ENCODE results near the gene OBSCN. TPM values are rescaled to one million over a fixed set of nuclear protein-coding genes. Genes with fewer than 3 reads are reported as not detected.

Gene OBSCN
- polyA plus RNA-seq, 6 donors from 2014 or later = 0.78 to 2.5 (median 1.5) TPM

GRCh38 chr1:228358039-228358763 lies 150.4 kb downstream of the OBSCN start:
- ATAC-seq (ENCODE audit: low read depth in 2 of 2) (no peak), DNase-seq (no peak)
- H3K27me3 Mint-ChIP-seq = no peaks in the 10 kb centered on the region
- no peaks in the 10 kb centered on the region for H3K4me1 Mint-ChIP-seq
- peak overlapping the region in 1 of 6 donors; percentile 3 for H3K27ac Mint-ChIP-seq
- H3K9me3 Mint-ChIP-seq = no peaks in the 10 kb centered on the region
- H3K36me3 Mint-ChIP-seq = no peaks in the 10 kb centered on the region
- no peak overlapping the region for H3K4me3 Mint-ChIP-seq

DNA sequence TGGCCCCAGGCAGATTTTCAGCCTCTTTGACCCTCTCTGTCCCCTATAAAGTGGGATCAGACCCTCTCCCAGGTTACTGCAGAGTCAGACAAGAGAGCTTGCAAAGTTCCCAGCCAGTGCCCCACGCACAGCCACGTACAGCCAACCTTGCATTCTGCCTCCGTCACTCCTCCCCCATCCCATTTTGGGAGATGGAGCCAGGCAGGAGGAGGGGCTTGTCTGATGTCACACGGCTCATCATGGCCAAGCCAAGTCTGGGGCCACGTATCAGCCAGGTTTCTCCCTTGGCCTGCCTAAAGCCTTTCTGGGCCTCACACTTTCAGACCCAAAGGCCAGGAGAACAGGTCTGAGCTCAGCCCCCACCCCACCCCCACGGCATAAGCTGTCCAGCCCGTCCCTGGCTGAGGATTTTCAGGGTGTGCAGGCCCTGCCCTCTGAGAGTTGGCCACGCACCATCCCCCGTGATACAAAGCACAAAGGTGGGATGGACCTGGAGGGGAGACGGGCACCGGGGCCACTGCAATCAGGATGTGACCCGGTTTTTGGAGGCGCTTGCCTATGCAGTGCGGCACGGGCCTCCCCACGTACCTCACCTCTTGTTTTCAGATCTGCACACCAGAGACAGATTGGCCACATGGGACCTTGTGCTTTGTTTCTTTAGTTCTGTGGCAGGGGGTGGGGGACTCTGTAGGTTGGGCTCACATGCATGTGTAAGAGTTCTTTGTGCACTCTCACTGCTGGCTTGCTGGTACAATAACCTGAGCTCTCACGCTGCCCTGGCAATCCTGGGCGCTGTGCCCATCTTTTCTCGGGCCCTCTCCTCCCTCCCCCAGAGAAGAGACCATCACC lies 151.1 kb downstream of the OBSCN start:
- H3K4me1 Mint-ChIP-seq = no peaks in the 10 kb centered on the region
- no peak overlapping the region for H3K4me3 Mint-ChIP-seq
- no peaks in the 10 kb centered on the region for H3K36me3 Mint-ChIP-seq
- no peak for ATAC-seq (ENCODE audit: low read depth in 2 of 2)
- no peak overlapping the region for H3K27ac Mint-ChIP-seq
- no peaks in the 10 kb centered on the region for H3K9me3 Mint-ChIP-seq
- DNase-seq = no peak
- no peaks in the 10 kb centered on the region for H3K27me3 Mint-ChIP-seq

- no peak for ATAC-seq (ENCODE audit: low read depth in 2 of 2)
- no peaks in the 10 kb centered on the region for H3K27me3 Mint-ChIP-seq
- no peak overlapping the region for H3K27ac Mint-ChIP-seq
- H3K4me3 Mint-ChIP-seq = no peak overlapping the region
- no peak for DNase-seq
- H3K4me1 Mint-ChIP-seq = peaks cover 0 to 2% (median 0%) of the 10 kb centered on the region in 3 donors
- no peaks in the 10 kb centered on the region for H3K9me3 Mint-ChIP-seq
- H3K36me3 Mint-ChIP-seq = no peaks in the 10 kb centered on the region
These were observed 152.0 kb downstream of the OBSCN start for GRCh38 chr1:228359613-228360532.

GRCh38 chr1:228360533-228361313 lies 152.9 kb downstream of the OBSCN start:
- Mint-ChIP-seq H3K27me3 (no peaks in the 10 kb centered on the region), H3K4me1 (peaks cover 0 to 2% (median 0%) of the 10 kb centered on the region in 3 donors), H3K27ac (no peak overlapping the region), H3K9me3 (no peaks in the 10 kb centered on the region), H3K4me3 (no peak overlapping the region), H3K36me3 (no peaks in the 10 kb centered on the region)
- ATAC-seq (ENCODE audit: low read depth in 2 of 2) = no peak
- DNase-seq = no peak

GRCh38 chr1:228361314-228362140 lies 153.7 kb downstream of the OBSCN start:
- Mint-ChIP-seq H3K36me3 (no peaks in the 10 kb centered on the region), H3K4me1 (peaks cover 0 to 2% (median 0%) of the 10 kb centered on the region in 3 donors), H3K9me3 (no peaks in the 10 kb centered on the region), H3K27ac (peak overlapping the region in 1 of 6 donors; percentile 30), H3K4me3 (no peak overlapping the region), H3K27me3 (no peaks in the 10 kb centered on the region)
- DNase-seq (no peak), ATAC-seq (ENCODE audit: low read depth in 2 of 2) (no peak)

DNA sequence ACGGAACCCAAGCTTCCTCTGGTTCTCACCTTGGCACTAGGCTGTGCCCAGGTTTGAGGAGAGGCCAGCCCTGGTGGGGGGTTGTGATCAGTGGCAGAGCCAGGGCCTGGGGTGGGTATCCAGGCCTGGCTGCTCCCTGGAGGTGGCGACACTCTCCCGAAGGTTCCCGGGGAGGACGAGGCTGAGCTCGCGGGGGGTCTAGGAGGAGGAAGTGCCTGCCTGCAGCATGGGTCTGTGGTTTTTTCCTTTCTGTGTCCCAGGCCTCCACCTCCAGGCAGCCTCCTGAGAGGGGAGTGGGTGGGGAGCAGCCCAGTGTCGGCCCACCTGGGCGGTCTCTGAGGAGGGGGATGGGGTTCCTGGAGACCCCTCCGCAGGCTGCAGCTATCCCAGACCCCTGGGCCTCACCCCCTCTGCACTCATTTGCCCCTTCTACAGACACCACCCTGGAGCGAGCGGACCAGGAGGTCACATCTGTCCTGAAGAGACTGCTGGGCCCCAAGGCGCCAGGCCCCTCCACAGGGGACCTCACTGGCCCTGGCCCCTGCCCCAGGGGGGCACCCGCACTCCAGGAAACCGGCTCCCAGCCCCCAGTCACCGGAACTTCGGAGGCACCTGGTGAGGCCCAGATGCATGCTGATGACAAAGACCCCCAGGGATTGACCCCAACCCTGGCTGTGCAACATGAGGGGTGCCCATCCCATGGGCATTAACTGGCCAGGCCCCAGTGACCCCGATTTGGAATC lies 154.5 kb downstream of the OBSCN start:
- H3K9me3 Mint-ChIP-seq = no peaks in the 10 kb centered on the region
- no peaks in the 10 kb centered on the region for H3K36me3 Mint-ChIP-seq
- no peak for ATAC-seq (ENCODE audit: low read depth in 2 of 2)
- H3K4me1 Mint-ChIP-seq = peaks cover 0 to 2% (median 0%) of the 10 kb centered on the region in 3 donors
- H3K4me3 Mint-ChIP-seq = no peak overlapping the region
- no peak for DNase-seq
- H3K27ac Mint-ChIP-seq = peak overlapping the region in 1 of 6 donors; percentile 30
- no peaks in the 10 kb centered on the region for H3K27me3 Mint-ChIP-seq

DNA sequence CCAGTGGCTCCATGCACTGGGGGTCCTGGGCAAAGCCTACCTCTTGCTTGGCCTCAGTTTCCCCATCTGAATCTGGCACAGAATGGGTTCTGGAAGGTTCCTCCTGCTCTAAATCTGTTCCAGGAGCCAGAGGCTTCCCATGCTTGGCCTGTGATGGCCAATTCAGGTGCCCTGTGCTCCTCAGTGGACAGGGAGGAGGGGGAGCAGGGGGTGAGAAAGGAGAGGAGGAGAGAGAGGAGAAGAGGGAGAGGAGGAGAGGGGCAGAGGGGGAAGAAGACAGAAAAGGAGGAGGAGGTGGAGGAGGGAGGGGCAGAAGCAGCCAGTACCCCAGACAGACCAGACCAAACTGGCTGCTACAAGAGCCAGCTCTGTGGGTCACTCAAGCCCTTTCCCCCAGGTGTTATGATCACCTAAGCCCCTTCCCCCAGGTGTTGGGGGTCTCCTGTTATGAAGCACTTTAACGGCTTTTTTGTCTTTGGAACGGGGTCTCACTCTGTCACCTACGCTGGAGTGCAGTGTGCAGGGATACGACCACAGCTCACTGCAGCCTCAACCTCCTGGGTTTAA lies 155.1 kb downstream of the OBSCN start:
- no peak for DNase-seq
- H3K9me3 Mint-ChIP-seq = no peaks in the 10 kb centered on the region
- peaks cover 0 to 2% (median 0%) of the 10 kb centered on the region in 3 donors for H3K4me1 Mint-ChIP-seq
- no peak for ATAC-seq (ENCODE audit: low read depth in 2 of 2)
- no peaks in the 10 kb centered on the region for H3K27me3 Mint-ChIP-seq
- no peak overlapping the region for H3K27ac Mint-ChIP-seq
- H3K36me3 Mint-ChIP-seq = no peaks in the 10 kb centered on the region
- H3K4me3 Mint-ChIP-seq = no peak overlapping the region

DNA sequence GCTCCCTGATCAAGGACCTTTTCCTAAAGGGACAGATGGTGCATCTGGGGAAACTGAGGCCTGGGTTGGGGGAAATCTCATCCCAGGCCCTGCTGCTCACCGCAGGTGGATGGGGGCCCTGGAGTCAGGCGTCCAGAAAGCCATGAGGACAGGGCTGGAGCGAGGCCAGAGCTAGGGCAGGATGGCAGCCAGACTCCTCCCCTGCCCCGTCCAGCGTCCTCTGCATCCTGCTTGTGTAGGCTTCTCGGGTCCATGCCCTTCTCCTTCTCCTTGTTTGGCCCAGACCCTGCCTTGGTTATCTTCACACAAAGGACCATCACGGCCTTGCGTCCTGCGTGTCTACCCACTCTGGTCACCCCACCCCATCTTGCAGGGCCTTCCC lies 155.8 kb downstream of the OBSCN start:
- H3K36me3 Mint-ChIP-seq = no peaks in the 10 kb centered on the region
- ATAC-seq (ENCODE audit: low read depth in 2 of 2) (no peak), DNase-seq (no peak)

GRCh38 chr1:228364068-228364705 lies 156.3 kb downstream of the OBSCN start:
- Mint-ChIP-seq H3K36me3 (no peaks in the 10 kb centered on the region), H3K4me3 (no peak overlapping the region), H3K9me3 (no peaks in the 10 kb centered on the region), H3K27me3 (no peaks in the 10 kb centered on the region), H3K27ac (no peak overlapping the region), H3K4me1 (peaks cover 0 to 2% (median 0%) of the 10 kb centered on the region in 3 donors)
- ATAC-seq (ENCODE audit: low read depth in 2 of 2) (no peak), DNase-seq (no peak)

More for the DNA sequence above, 155.8 kb downstream of the OBSCN start:
- H3K27me3 Mint-ChIP-seq = no peaks in the 10 kb centered on the region
- no peak overlapping the region for H3K4me3 Mint-ChIP-seq
- H3K4me1 Mint-ChIP-seq = peaks cover 0 to 2% (median 0%) of the 10 kb centered on the region in 3 donors
- H3K9me3 Mint-ChIP-seq = no peaks in the 10 kb centered on the region
- no peak overlapping the region for H3K27ac Mint-ChIP-seq

DNA sequence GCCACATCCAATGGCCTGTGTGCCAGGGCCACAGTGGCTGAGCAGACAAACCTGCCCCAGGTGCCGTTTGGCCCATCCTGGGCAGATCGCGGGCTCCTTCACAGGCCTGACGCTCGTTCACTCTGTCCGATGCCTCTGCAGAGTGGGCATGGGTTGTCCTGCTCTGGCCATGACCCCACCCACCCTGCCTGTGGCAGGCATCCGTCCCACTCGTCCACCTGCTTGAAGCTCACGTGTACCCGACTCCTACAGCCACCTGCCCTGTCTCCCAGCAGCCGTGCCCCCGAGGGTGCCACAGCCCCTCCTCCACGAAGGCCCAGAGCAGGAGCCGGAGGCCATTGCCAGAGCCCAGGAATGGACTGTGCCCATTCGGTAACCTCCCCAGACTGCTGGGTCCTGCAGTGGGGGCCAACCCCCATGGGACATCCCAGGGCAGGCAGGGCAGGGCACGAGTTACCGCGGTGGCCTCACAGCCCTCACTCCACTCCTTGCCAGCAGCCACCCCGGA lies 156.9 kb downstream of the OBSCN start:
- ATAC-seq (ENCODE audit: low read depth in 2 of 2) (no peak), DNase-seq (no peak)
- Mint-ChIP-seq H3K4me1 (peaks cover 0 to 2% (median 0%) of the 10 kb centered on the region in 3 donors), H3K9me3 (no peaks in the 10 kb centered on the region), H3K4me3 (no peak overlapping the region), H3K27ac (no peak overlapping the region), H3K36me3 (no peaks in the 10 kb centered on the region), H3K27me3 (no peaks in the 10 kb centered on the region)
